Uterus (tissue), 4 donors: ENCODE results near the gene DNASE1L2. TPM values are rescaled to one million over a fixed set of nuclear protein-coding genes. Genes with fewer than 3 reads are reported as not detected.
"Not testable (repeated sequence)": the region's sequence is repeated elsewhere in the genome, so short reads cannot be mapped to it uniquely, and the experiment has no call there.

ENCODE experiments used
- DNase-seq, 2 donors: peaks; one replicate each; pipeline ENCODE4 v3.0.0-alpha.2; 2019 to 2020
- H3K27ac ChIP-seq, 2 donors: fragments of 200-600 bp; sonication (generic); 1 replicate in 1 of 2; 2 replicates in 1 of 2; pipeline ENCODE4 v1.5.1; 2016 to 2018
- H3K27me3 ChIP-seq, 2 donors: fragments of 200-600 bp; sonication (generic); one replicate each; pipeline ENCODE4 v1.5.1; 2018 to 2019; ENCODE audit warnings: control low read depth in 1 of 2
- H3K36me3 ChIP-seq, 2 donors: fragments of 200-600 bp; sonication (generic); one replicate each; pipeline ENCODE4 v1.5.1; 2019; ENCODE audit warnings: control low read depth in 1 of 2
- H3K4me1 ChIP-seq, 2 donors: fragments of 200-600 bp; sonication (generic); one replicate each; pipeline ENCODE4 v1.5.1; 2018 to 2019; ENCODE audit warnings: control low read depth in 1 of 2
- H3K4me3 ChIP-seq, 2 donors: fragments of 200-600 bp; sonication (generic); 1 replicate in 1 of 2; 2 replicates in 1 of 2; pipeline ENCODE4 v1.5.1; 2018 to 2019; ENCODE audit warnings: mild to moderate bottlenecking in 1 of 2
- H3K9me3 ChIP-seq, 2 donors: fragments of 200-600 bp; sonication (generic); one replicate each; pipeline ENCODE4 v1.5.1; 2019; ENCODE audit warnings: control low read depth in 1 of 2
- CTCF ChIP-seq, 4 experiments: fragments of 200-600 bp in 2 of 4; fragments of 450-650 bp in 2 of 4; sonication (generic) in 2 of 4; IDR thresholded peaks; one replicate each; pipeline ENCODE4 v1.5.1; 2016 to 2019; ENCODE audit warnings: antibody characterized with exemption in 4 of 4, mild to moderate bottlenecking in 2 of 4, moderate library complexity in 1 of 4
- POLR2A ChIP-seq, 2 donors: fragments of 450-650 bp; IDR thresholded peaks; one replicate each; pipeline ENCODE4 v1.6.1; 2016; ENCODE audit warnings: antibody characterized with exemption in 2 of 2, mild to moderate bottlenecking in 1 of 2, moderate library complexity in 1 of 2
- intact Hi-C: fragments of 100-400 bp; cut with DNase I; formaldehyde crosslinking; loops from one replicate; pipeline ENCODE4 v1.15.1; 2023; ENCODE audit warnings: low total_unique reads
- total RNA-seq, 4 donors: library from RNA; depleted of rRNA in 3 of 4; stranded (reverse); fragments of >200 nt in 3 of 4; gene quantifications; one replicate each; pipeline versions ENCODE4 v1.1.0 to v1.2.4, GENCODE V29; 2014 to 2023
- donor health status: DM: yes; HTN: yes; CAD: no.

DNASE1L2 gene
- total RNA-seq, 4 donors from 2014 or later = 0.97 to 1.2 TPM; not detected in 2

GRCh38 chr16:2251296-2252111, 15.3 kb downstream of the DNASE1L2 start, which contains the start of gene ECI1:
Gene ECI1, minus strand, starts transcription at chr16:2251587. Its CDS starts 21 bp downstream, at chr16:2251566.
- H3K4me3 ChIP-seq = peak within 1 kb of the TSS; percentile 31 to 86
- peak; percentile 94 to 97 for DNase-seq
- no peaks in the 10 kb centered on the region for H3K9me3 ChIP-seq
- no peaks in the 10 kb centered on the region for H3K36me3 ChIP-seq
- peak; percentile 85 to 89 for TF ChIP-seq POLR2A (IDR thresholded peaks at IDR 0.05)
- TF ChIP-seq CTCF (IDR thresholded peaks at IDR 0.05) = peak; percentile 76 to 95 (median 91)
- intact Hi-C loops = no loop called here
- H3K27ac ChIP-seq = peak within 1 kb of the TSS; percentile 73 to 91
- H3K4me1 ChIP-seq = peaks cover 0 to 7% of the 10 kb centered on the region in 2 donors
- no peaks in the 10 kb centered on the region for H3K27me3 ChIP-seq

- TF ChIP-seq CTCF (IDR thresholded peaks at IDR 0.05) = no peak
- no peak for TF ChIP-seq POLR2A (IDR thresholded peaks at IDR 0.05)
- H3K4me3 ChIP-seq = no peak overlapping the region
- intact Hi-C loops = no loop called here
- peaks cover 0 to 7% of the 10 kb centered on the region in 2 donors for H3K4me1 ChIP-seq
- no peaks in the 10 kb centered on the region for H3K27me3 ChIP-seq
- H3K36me3 ChIP-seq = no peaks in the 10 kb centered on the region
- no peak for DNase-seq
- no peak overlapping the region for H3K27ac ChIP-seq
- no peaks in the 10 kb centered on the region for H3K9me3 ChIP-seq
Measured at GRCh38 chr16:2252806-2253148, 16.5 kb downstream of the DNASE1L2 start.

- no peaks in the 10 kb centered on the region for H3K36me3 ChIP-seq
Measured at GRCh38 chr16:2253293-2253692, 17.0 kb downstream of the DNASE1L2 start.

GRCh38 chr16:2256531-2257140, 20.4 kb downstream of the DNASE1L2 start:
- intact Hi-C loops = no loop called here
- TF ChIP-seq CTCF (IDR thresholded peaks at IDR 0.05) = no peak
- no peak for TF ChIP-seq POLR2A (IDR thresholded peaks at IDR 0.05)
- Histone ChIP-seq H3K27ac (no peak overlapping the region), H3K9me3 (no peaks in the 10 kb centered on the region), H3K4me1 (peaks cover 0 to 7% of the 10 kb centered on the region in 2 donors), H3K4me3 (no peak overlapping the region), H3K36me3 (no peaks in the 10 kb centered on the region), H3K27me3 (no peaks in the 10 kb centered on the region)
- DNase-seq = no peak

More at GRCh38 chr16:2253293-2253692, 17.0 kb downstream of the DNASE1L2 start:
- TF ChIP-seq POLR2A (IDR thresholded peaks at IDR 0.05) (no peak), CTCF (IDR thresholded peaks at IDR 0.05) (no peak)
- intact Hi-C loops = no loop called here
- H3K27me3 ChIP-seq = no peaks in the 10 kb centered on the region
- no peaks in the 10 kb centered on the region for H3K9me3 ChIP-seq
- no peak overlapping the region for H3K27ac ChIP-seq
- DNase-seq = no peak
- H3K4me3 ChIP-seq = no peak overlapping the region
- H3K4me1 ChIP-seq = peaks cover 0 to 7% of the 10 kb centered on the region in 2 donors

- Histone ChIP-seq H3K9me3 (no peaks in the 10 kb centered on the region), H3K4me3 (no peak overlapping the region), H3K4me1 (no peaks in the 10 kb centered on the region), H3K36me3 (no peaks in the 10 kb centered on the region), H3K27me3 (no peaks in the 10 kb centered on the region), H3K27ac (no peak overlapping the region)
- intact Hi-C loops = no loop called here
- TF ChIP-seq POLR2A (IDR thresholded peaks at IDR 0.05) = no peak
- TF ChIP-seq CTCF (IDR thresholded peaks at IDR 0.05) = no peak
- no peak for DNase-seq
Measured at GRCh38 chr16:2257726-2258125, 21.5 kb downstream of the DNASE1L2 start.

- H3K4me3 ChIP-seq, DNase-seq, H3K4me1 ChIP-seq, H3K27ac ChIP-seq, intact Hi-C loops, H3K27me3 ChIP-seq, H3K36me3 ChIP-seq, H3K9me3 ChIP-seq: not testable (repeated sequence)
Measured at GRCh38 chr16:2258530-2258929, 22.3 kb downstream of the DNASE1L2 start.
